AG09309 (cell line): ENCODE measurements around the gene ATP4B.
A peak's percentile ranks its signal among the peaks of the same experiment; 100 is the strongest.
"Not testable (repeated sequence)": the region's sequence is repeated elsewhere in the genome, so short reads cannot be mapped to it uniquely, and the experiment has no call there.

Source experiments
- DNase-seq: peaks from one replicate; pipeline ENCODE4 v3.0.0-alpha.2; 2010; ENCODE audit warnings: low read depth
- H3K4me3 ChIP-seq: 2 replicates; pipeline ENCODE4 v1.5.1; 2011; ENCODE audit warnings: mild to moderate bottlenecking, low read depth, low read length, moderate library complexity; ENCODE audit not compliant: control insufficient read depth
- CTCF ChIP-seq: IDR thresholded peaks from 2 replicates; pipeline ENCODE4 v1.5.1; 2011; ENCODE audit warnings: mild to moderate bottlenecking, low read depth, low read length, inconsistent platforms; ENCODE audit not compliant: insufficient read depth, control insufficient read depth; ENCODE audit errors: missing control alignments

Gene ATP4B

GRCh38 chr13:113630296-113630695 lies 27.7 kb downstream of the ATP4B start:
- H3K4me3 ChIP-seq: no peak overlapping the region
- DNase-seq: no peak
- TF ChIP-seq CTCF: no peak

DNA sequence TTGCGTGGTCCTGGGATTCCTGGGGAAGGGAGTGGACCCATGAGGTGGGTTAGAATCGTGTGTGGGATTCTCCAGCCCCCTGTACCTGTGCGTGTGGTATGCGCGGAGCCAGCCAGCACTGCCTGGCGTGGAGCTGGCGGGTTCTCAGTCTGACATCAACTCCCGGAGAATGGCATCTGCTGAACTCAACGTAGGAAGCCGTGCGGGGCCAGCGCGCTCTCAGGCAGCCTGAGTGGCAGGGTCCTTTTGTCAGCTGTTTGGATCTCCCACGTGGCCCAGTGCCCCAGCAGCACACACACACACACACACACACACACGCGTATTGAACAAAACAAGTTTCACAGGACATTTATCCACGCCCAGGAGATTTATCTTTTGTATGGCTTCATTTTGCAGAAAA lies 28.1 kb downstream of the ATP4B start:
- TF ChIP-seq CTCF: no peak
- DNase-seq: no peak
- no peak overlapping the region for H3K4me3 ChIP-seq

DNA sequence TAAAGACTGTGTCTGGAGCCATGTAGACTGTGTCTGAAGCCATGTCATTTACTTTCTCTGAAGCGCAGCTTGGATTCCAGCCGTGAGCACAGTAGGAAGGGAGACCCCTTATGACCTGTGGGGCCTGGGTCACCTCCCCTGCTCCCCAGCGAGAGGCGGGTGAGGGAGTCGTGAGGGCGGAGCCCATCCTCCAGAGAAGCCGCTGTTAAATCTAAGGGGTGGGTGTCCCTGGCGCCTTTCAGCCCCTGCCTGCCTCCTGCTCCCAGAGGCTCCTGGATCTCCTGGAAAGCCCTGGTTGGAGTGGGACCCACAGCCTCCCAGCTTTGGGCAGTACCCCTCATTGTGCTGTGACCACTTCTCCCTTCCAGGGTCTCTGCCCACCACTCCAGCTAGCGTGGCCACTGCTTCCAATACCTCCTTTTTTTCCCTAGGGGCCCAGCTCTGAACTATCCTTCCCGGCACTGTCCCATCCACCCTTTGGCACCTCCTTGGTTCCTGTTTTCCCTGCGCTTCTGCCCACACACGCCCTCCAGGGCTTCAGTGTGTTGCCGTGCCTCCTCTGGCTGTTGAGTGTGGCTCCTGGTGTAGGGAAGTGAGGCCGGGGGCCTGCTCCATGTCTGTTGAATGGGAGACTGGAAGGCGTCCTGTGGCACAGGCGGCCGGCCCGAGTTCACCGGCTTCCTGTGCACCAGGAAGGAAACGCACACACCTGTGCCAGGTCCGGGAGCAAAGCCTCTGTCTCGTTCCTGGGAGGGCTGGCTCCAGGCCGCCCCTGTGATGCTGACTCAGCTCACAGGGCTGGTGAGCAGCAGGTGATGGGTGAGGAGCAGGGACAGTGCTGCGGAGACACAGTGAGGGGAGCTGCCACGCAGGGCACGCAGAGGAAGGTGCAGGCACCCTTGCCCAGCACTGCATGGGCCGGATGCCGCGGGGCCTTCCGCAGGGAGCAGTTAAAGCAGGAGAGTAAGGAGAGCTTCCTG lies 29.4 kb downstream of the ATP4B start:
- no peak overlapping the region for H3K4me3 ChIP-seq
- TF ChIP-seq CTCF: no peak
- no peak for DNase-seq

DNA sequence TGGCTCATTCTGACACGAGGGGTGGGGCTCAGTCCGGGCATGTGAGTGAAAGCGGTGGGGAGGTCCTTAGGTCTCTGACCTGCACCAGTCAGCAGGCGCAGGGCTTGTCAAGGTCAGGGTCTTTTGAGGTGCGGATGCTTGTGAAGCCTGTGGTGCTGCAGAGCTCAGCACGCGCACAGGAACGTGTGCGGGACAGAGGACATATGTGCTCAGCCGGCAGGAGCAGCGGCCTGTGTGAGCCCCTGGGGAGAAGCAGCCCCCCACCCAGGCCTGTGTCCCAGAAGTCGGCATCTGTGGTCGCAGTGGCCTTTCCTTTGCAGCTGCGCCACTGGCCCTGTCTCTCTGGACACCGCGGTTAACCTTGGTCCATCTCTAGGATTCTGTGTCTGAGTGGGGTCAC lies 30.9 kb downstream of the ATP4B start:
- no peak for DNase-seq
- no peak for TF ChIP-seq CTCF
- H3K4me3 ChIP-seq: no peak overlapping the region

GRCh38 chr13:113625965-113626721 lies 31.9 kb downstream of the ATP4B start:
- no peak for TF ChIP-seq CTCF
- DNase-seq: peak; percentile 20
- H3K4me3 ChIP-seq: no peak overlapping the region

DNA sequence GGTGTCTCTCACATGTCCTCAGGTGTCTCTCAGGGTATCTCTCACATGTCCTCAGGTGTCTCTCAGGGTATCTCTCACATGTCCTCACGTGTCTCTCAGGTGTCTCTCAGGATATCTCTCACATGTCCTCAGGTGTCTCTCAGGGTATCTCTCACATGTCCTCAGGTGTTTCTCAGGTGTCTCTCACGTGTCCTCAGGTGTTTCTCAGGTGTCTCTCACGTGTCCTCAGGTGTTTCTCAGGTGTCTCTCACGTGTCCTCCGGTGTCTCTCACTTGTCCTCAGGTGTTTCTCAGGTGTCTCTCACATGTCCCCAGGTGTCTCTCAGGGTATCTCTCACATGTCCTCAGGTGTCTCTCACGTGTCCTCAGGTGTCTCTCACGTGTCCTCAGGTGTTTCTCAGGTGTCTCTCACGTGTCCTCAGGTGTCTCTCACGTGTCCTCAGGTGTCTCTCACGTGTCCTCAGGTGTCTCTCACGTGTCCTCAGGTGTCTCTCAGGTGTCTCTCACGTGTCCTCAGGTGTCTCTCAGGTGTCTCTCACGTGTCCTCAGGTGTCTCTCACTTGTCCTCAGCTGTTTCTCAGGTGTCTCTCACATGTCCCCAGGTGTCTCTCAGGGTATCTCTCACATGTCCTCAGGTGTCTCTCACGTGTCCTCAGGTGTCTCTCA lies 33.2 kb downstream of the ATP4B start:
- DNase-seq, H3K4me3 ChIP-seq: not testable (repeated sequence)
